B cell (primary cell): Measurements from ENCODE around the gene CFAP100. TPM values are rescaled to one million over a fixed set of nuclear protein-coding genes. Genes with fewer than 3 reads are reported as not detected.

Source experiments
- polyA plus RNA-seq: library from polyadenylated mRNA; depleted of rRNA; stranded (reverse); fragments of >200 nt; gene quantifications from 2 replicates; pipeline ENCODE4 v1.2.3, GENCODE V29; 2012
- total RNA-seq, 2 donors: library from RNA; stranded (reverse); fragments of 120-200 nt in 1 of 2; gene quantifications; 1 replicate in 1 of 2; 2 replicates in 1 of 2; pipeline versions ENCODE4 v1.2.3 to v1.2.4, GENCODE V29; 2013 to 2022

The CFAP100 gene
- total and polyA plus RNA-seq, 2 donors (not counting 1 experiment from before 2014, with no cell fraction given) = not detected

Other genes with a start within 250 kb of the CFAP100 start
- not detected in 2 replicates for gene ALDH1L1, start 214.3 kb upstream of the CFAP100 start, total RNA-seq
- gene ALDH1L1, start 214.3 kb upstream of the CFAP100 start, polyA plus RNA-seq = not detected in 2 replicates
- 0.83 and 2.2 TPM in 2 replicates for gene KLF15, start 37.5 kb upstream of the CFAP100 start, total RNA-seq
- gene KLF15, start 37.5 kb upstream of the CFAP100 start, polyA plus RNA-seq = 0.10 and 0.22 TPM in 2 replicates
- gene ZXDC, start 81.0 kb downstream of the CFAP100 start, total RNA-seq = 70.9 and 75.9 TPM in 2 replicates
- 38.9 and 52.3 TPM in 2 replicates for gene ZXDC, start 81.0 kb downstream of the CFAP100 start, polyA plus RNA-seq
- not detected in 2 replicates for gene UROC1, start 122.9 kb downstream of the CFAP100 start, total RNA-seq
- not detected in 2 replicates for gene UROC1, start 122.9 kb downstream of the CFAP100 start, polyA plus RNA-seq
- not detected in 2 replicates for gene CHST13, start 129.2 kb downstream of the CFAP100 start, total RNA-seq
- 0.07 and 0.09 TPM in 2 replicates for gene CHST13, start 129.2 kb downstream of the CFAP100 start, polyA plus RNA-seq
- gene C3orf22, start 164.0 kb downstream of the CFAP100 start, total RNA-seq = not detected in 2 replicates
- gene C3orf22, start 164.0 kb downstream of the CFAP100 start, polyA plus RNA-seq = not detected in 2 replicates